WTC11 (cell line): ENCODE results near the gene DUSP21. TPM values are rescaled to one million over a fixed set of nuclear protein-coding genes. Genes with fewer than 3 reads are reported as not detected.

Experiments used
- ATAC-seq: fragments of 200-7000 bp; cut with Tn5 transposase; 2 replicates; pipeline ENCODE4 v1.10.0; 2021; ENCODE audit warnings: mild to moderate bottlenecking, moderate library complexity
- CTCF ChIA-PET: fragments of 300-600 bp; sonication (Branson Sonifier 250); formaldehyde crosslinking; loops from one replicate; lab custom pipeline; 2021; ENCODE audit warnings: antibody characterized with exemption; lab: Charles Lee
- POLR2A ChIA-PET: fragments of 350-600 bp; sonication (Branson Sonifier 250); formaldehyde crosslinking; loops from one replicate; lab custom pipeline; 2021; ENCODE audit warnings: antibody characterized with exemption; lab: Charles Lee
- DNase-seq: peaks from one replicate; pipeline ENCODE4 v3.0.0; 2021; ENCODE audit warnings: low spot score
- H3K27ac Mint-ChIP-seq: 2 replicates; pipeline ENCODE4 v1.8.0; 2021; ENCODE audit warnings: mixed read lengths
- H3K27me3 Mint-ChIP-seq: 2 replicates; pipeline ENCODE4 v1.8.0; 2021; ENCODE audit warnings: low read depth, mild to moderate bottlenecking, moderate library complexity, mixed read lengths
- H3K36me3 Mint-ChIP-seq: 2 replicates; pipeline ENCODE4 v1.8.0; 2021; ENCODE audit warnings: mixed read lengths
- H3K4me1 Mint-ChIP-seq: 2 replicates; pipeline ENCODE4 v1.8.0; 2022; ENCODE audit warnings: mixed read lengths
- H3K4me3 Mint-ChIP-seq: 2 replicates; pipeline ENCODE4 v1.8.0; 2021; ENCODE audit warnings: mild to moderate bottlenecking, moderate library complexity, mixed read lengths
- H3K9me3 Mint-ChIP-seq: 2 replicates; pipeline ENCODE4 v1.8.0; 2021; ENCODE audit warnings: mixed read lengths
- ATF3 ChIP-seq: sonication (generic); formaldehyde crosslinking; conservative IDR thresholded peaks from 2 replicates; pipeline ENCODE4 v1.8.1; 2022; ENCODE audit warnings: mild to moderate bottlenecking, missing genetic modification reagents
- CTCF ChIP-seq: fragments of 200-600 bp; IDR thresholded peaks from 2 replicates; pipeline ENCODE4 v1.8.0; 2022; ENCODE audit warnings: antibody characterized with exemption
- JAZF1 ChIP-seq: fragments of 250-450 bp; sonication (Bioruptor Pico); IDR thresholded peaks from 2 replicates; pipeline ENCODE4 v1.9.0; 2021; ENCODE audit warnings: moderate library complexity, mild to moderate bottlenecking, inconsistent platforms
- KAT7 ChIP-seq: sonication (generic); formaldehyde crosslinking; IDR thresholded peaks from 2 replicates; pipeline ENCODE4 v1.8.1; 2023; ENCODE audit warnings: missing genetic modification reagents, mild to moderate bottlenecking, borderline replicate concordance
- MLX ChIP-seq: sonication (generic); formaldehyde crosslinking; IDR thresholded peaks from 2 replicates; pipeline ENCODE4 v1.8.1; 2023; ENCODE audit warnings: mild to moderate bottlenecking, missing genetic modification reagents, moderate library complexity
- SMAD4 ChIP-seq: sonication (generic); formaldehyde crosslinking; IDR thresholded peaks from 2 replicates; pipeline ENCODE4 v1.8.0; 2022; ENCODE audit warnings: mild to moderate bottlenecking, missing genetic modification reagents
- STAT6 ChIP-seq: sonication (generic); formaldehyde crosslinking; conservative IDR thresholded peaks from 2 replicates; pipeline ENCODE4 v1.8.1; 2023; ENCODE audit warnings: mild to moderate bottlenecking, low read depth, missing genetic modification reagents, moderate library complexity
- ZBTB43 ChIP-seq: sonication (generic); formaldehyde crosslinking; IDR thresholded peaks from 2 replicates; pipeline ENCODE4 v1.8.1; 2023; ENCODE audit warnings: mild to moderate bottlenecking, missing genetic modification reagents
- ZMAT4 ChIP-seq: fragments of 250-450 bp; sonication (Bioruptor Pico); IDR thresholded peaks from 2 replicates; pipeline ENCODE4 v1.9.0; 2021; ENCODE audit warnings: mild to moderate bottlenecking
- ZNF121 ChIP-seq: sonication (generic); formaldehyde crosslinking; IDR thresholded peaks from 2 replicates; pipeline ENCODE4 v1.8.0; 2023; ENCODE audit warnings: missing genetic modification reagents
- ZNF219 ChIP-seq: sonication (generic); formaldehyde crosslinking; IDR thresholded peaks from 2 replicates; pipeline ENCODE4 v1.8.0; 2023; ENCODE audit warnings: missing genetic modification reagents, mild to moderate bottlenecking, borderline replicate concordance
- ZNF281 ChIP-seq: sonication (generic); formaldehyde crosslinking; IDR thresholded peaks from 2 replicates; pipeline ENCODE4 v1.8.0; 2023; ENCODE audit warnings: mild to moderate bottlenecking, missing genetic modification reagents
- total RNA-seq: library from RNA; stranded (reverse); gene quantifications from 3 replicates; pipeline ENCODE4 v1.2.3, GENCODE V29; 2021

Gene DUSP21
- total RNA-seq, 1 experiment from 2014 or later = not detected

- no peak for TF ChIP-seq ZNF281 (CRISPR knock-in tag)
- no peak for TF ChIP-seq CTCF
- TF ChIP-seq ZMAT4 (CRISPR knock-in tag) = no peak
- no peak for TF ChIP-seq JAZF1 (CRISPR knock-in tag)
- no peak for TF ChIP-seq STAT6 (CRISPR knock-in tag)
- TF ChIP-seq ZBTB43 (CRISPR knock-in tag) = no peak
- no peak for TF ChIP-seq ZNF219 (CRISPR knock-in tag)
- no peak for TF ChIP-seq KAT7 (CRISPR knock-in tag)
- no peak for TF ChIP-seq MLX (CRISPR knock-in tag)
- TF ChIP-seq ZNF121 (CRISPR knock-in tag) = no peak
These were observed 1.1 kb upstream of the DUSP21 start (continued) for GRCh38 chrX:44842550-44843317.

GRCh38 chrX:44843318-44843702 lies 511 bp upstream of the DUSP21 start:
- ATAC-seq (no peak), DNase-seq (no peak)
- Mint-ChIP-seq H3K27me3 (no peaks in the 10 kb centered on the region), H3K36me3 (no peaks in the 10 kb centered on the region), H3K4me3 (no peak overlapping the region), H3K4me1 (no peaks in the 10 kb centered on the region), H3K27ac (no peak overlapping the region), H3K9me3 (no peaks in the 10 kb centered on the region)
- POLR2A ChIA-PET = no interaction called here
- TF ChIP-seq ZNF219 (CRISPR knock-in tag) = no peak
- TF ChIP-seq ATF3 (CRISPR knock-in tag) = no peak
- TF ChIP-seq SMAD4 (CRISPR knock-in tag) = no peak
- CTCF ChIA-PET = no interaction called here
